ENCODE data around the gene ENDOU. TPM values are rescaled to one million over a fixed set of nuclear protein-coding genes. Genes with fewer than 3 reads are reported as not detected.

The ENDOU gene
- total RNA-seq, 1 experiment from 2014 or later: not detected

DNA sequence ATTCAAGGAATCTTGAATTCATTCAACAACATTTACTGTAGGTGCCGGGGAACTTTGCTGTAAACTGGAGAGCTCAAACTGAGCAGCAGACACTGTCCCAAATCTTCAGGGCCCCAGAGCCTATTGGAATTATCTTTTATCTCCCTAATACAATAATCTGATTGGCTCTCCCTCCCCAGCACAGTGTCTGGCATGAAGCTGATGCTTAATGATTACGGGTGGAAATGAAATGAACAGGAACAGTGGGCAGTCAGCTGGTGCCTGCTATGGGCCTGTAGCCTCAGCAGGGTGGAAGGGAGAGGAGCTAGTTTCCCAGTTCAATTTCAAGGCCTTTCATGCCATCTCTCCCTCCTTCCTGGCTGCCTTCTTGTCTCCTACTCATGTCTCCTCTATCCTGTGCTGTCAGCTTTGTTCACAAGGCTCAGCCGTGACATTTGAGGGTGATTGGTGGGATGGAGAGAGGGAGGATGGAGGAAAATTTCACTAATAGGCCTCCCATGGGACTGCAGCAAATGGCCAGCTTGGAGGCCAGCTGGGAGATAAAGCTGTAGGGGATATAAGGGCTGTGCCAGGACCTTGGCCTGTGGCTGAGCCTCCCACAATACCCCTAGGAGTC, 37.7 kb upstream of the ENDOU start (continued):
- TF ChIP-seq, protein P1, sequence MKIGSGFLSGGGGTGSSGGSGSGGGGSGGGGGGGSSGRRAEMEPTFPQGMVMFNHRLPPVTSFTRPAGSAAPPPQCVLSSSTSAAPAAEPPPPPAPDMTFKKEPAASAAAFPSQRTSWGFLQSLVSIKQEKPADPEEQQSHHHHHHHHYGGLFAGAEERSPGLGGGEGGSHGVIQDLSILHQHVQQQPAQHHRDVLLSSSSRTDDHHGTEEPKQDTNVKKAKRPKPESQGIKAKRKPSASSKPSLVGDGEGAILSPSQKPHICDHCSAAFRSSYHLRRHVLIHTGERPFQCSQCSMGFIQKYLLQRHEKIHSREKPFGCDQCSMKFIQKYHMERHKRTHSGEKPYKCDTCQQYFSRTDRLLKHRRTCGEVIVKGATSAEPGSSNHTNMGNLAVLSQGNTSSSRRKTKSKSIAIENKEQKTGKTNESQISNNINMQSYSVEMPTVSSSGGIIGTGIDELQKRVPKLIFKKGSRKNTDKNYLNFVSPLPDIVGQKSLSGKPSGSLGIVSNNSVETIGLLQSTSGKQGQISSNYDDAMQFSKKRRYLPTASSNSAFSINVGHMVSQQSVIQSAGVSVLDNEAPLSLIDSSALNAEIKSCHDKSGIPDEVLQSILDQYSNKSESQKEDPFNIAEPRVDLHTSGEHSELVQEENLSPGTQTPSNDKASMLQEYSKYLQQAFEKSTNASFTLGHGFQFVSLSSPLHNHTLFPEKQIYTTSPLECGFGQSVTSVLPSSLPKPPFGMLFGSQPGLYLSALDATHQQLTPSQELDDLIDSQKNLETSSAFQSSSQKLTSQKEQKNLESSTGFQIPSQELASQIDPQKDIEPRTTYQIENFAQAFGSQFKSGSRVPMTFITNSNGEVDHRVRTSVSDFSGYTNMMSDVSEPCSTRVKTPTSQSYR (CRISPR knock-in tag; IDR thresholded peaks at IDR 0.05): no peak
- TF ChIP-seq SMAD4 (CRISPR knock-in tag; IDR thresholded peaks at IDR 0.05) (no peak), ESRRA (CRISPR knock-in tag; IDR thresholded peaks at IDR 0.05; ENCODE audit: borderline replicate concordance) (no peak), ZNF416 (CRISPR knock-in tag; IDR thresholded peaks at IDR 0.05) (no peak), CREB1 (CRISPR knock-in tag; IDR thresholded peaks at IDR 0.05) (no peak)
- TF ChIP-seq, protein P2, sequence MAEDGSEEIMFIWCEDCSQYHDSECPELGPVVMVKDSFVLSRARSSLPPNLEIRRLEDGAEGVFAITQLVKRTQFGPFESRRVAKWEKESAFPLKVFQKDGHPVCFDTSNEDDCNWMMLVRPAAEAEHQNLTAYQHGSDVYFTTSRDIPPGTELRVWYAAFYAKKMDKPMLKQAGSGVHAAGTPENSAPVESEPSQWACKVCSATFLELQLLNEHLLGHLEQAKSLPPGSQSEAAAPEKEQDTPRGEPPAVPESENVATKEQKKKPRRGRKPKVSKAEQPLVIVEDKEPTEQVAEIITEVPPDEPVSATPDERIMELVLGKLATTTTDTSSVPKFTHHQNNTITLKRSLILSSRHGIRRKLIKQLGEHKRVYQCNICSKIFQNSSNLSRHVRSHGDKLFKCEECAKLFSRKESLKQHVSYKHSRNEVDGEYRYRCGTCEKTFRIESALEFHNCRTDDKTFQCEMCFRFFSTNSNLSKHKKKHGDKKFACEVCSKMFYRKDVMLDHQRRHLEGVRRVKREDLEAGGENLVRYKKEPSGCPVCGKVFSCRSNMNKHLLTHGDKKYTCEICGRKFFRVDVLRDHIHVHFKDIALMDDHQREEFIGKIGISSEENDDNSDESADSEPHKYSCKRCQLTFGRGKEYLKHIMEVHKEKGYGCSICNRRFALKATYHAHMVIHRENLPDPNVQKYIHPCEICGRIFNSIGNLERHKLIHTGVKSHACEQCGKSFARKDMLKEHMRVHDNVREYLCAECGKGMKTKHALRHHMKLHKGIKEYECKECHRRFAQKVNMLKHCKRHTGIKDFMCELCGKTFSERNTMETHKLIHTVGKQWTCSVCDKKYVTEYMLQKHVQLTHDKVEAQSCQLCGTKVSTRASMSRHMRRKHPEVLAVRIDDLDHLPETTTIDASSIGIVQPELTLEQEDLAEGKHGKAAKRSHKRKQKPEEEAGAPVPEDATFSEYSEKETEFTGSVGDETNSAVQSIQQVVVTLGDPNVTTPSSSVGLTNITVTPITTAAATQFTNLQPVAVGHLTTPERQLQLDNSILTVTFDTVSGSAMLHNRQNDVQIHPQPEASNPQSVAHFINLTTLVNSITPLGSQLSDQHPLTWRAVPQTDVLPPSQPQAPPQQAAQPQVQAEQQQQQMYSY (CRISPR knock-in tag; IDR thresholded peaks at IDR 0.05): no peak

DNA sequence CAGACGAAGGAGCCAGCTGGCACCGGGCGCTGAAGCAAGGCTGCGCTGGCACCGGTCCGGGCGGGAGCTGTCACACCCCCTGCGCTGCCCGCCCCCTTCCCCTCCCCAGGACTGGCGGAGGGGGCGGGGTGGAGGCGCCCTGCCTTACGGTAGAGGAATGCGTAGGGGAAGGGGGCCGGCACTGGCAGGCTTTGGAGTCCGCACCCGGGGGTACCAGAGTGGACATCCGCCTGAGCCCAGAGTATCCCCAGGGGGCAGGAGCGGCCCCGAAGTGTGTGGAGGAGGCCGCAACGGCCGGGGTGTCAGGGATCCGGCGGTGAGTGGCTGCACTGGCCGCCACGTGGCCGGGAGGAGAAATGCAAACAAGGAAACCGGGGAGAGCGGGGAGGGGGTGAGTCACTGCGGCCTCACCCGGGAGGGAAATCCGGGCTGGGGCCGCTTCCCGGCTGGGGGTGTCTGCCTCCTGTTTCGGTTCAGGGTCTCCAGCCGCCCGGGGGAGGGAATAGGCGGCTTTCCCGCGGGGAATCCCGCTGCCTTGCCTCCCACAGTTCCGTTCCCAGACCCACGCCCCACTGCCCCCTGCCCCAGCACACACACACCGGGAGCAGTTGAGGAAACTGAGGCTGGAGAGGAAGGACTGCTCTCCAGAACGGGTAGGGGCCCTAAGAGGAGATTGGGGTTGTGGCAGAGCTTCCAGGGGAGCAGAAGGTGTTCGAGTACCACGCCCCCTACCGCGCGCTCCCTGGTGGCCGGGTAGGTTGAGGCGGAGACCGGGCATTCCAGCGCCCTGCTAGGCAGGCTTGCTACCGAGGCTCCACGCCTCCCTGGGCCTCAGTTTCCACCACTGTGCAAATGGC, 33.8 kb upstream of the ENDOU start, which contains the start of gene RAPGEF3:
Gene RAPGEF3, minus strand, starts transcription at position 47 of the 857 bp plus-strand sequence. CDS start 324 bp downstream, outside the sequence.
- DNase-seq (ENCODE audit: low spot score) (peak; percentile 74), ATAC-seq (peak; percentile 79)
- Mint-ChIP-seq H3K4me3 (peak within 1 kb of the TSS; percentile 67), H3K36me3 (no peaks in the 10 kb centered on the region), H3K27me3 (ENCODE audit: low read depth) (no peaks in the 10 kb centered on the region; the same call in 1 of the 2 replicates), H3K4me1 (peaks cover 53% of the 10 kb centered on the region), H3K9me3 (no peaks in the 10 kb centered on the region), H3K27ac (no peak within 1 kb of the TSS)
- ChIA-PET POLR2A (interaction anchor here (0.8 to 2.1 kb wide), 5 partner anchors 8 to 62 kb away, joined by 3 to 6 read pairs (median 4); partner anchors contain the start of gene SLC48A1), CTCF (interaction anchor here (0.6 to 10.5 kb wide), 22 partner anchors 9 to 242 kb away, joined by 3 to 173 read pairs (median 5); partner anchors contain the start of genes HDAC7, RPAP3, SLC48A1 and TMEM106C)
- no peak for TF ChIP-seq ZNF138 (CRISPR knock-in tag; conservative IDR thresholded peaks at IDR 0.05)
- TF ChIP-seq, protein P3, sequence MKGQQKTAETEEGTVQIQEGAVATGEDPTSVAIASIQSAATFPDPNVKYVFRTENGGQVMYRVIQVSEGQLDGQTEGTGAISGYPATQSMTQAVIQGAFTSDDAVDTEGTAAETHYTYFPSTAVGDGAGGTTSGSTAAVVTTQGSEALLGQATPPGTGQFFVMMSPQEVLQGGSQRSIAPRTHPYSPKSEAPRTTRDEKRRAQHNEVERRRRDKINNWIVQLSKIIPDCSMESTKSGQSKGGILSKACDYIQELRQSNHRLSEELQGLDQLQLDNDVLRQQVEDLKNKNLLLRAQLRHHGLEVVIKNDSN (CRISPR knock-in tag; IDR thresholded peaks at IDR 0.05): peak; percentile 80
- peak; percentile 89 for TF ChIP-seq FOXK1 (CRISPR knock-in tag; IDR thresholded peaks at IDR 0.05)
- TF ChIP-seq, protein P4, sequence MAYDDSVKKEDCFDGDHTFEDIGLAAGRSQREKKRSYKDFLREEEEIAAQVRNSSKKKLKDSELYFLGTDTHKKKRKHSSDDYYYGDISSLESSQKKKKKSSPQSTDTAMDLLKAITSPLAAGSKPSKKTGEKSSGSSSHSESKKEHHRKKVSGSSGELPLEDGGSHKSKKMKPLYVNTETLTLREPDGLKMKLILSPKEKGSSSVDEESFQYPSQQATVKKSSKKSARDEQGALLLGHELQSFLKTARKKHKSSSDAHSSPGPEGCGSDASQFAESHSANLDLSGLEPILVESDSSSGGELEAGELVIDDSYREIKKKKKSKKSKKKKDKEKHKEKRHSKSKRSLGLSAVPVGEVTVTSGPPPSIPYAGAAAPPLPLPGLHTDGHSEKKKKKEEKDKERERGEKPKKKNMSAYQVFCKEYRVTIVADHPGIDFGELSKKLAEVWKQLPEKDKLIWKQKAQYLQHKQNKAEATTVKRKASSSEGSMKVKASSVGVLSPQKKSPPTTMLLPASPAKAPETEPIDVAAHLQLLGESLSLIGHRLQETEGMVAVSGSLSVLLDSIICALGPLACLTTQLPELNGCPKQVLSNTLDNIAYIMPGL (CRISPR knock-in tag; IDR thresholded peaks at IDR 0.05): 0 out of 2 replicates have a peak, but pooled peaks have one; percentile 68
- TF ChIP-seq, protein P5, sequence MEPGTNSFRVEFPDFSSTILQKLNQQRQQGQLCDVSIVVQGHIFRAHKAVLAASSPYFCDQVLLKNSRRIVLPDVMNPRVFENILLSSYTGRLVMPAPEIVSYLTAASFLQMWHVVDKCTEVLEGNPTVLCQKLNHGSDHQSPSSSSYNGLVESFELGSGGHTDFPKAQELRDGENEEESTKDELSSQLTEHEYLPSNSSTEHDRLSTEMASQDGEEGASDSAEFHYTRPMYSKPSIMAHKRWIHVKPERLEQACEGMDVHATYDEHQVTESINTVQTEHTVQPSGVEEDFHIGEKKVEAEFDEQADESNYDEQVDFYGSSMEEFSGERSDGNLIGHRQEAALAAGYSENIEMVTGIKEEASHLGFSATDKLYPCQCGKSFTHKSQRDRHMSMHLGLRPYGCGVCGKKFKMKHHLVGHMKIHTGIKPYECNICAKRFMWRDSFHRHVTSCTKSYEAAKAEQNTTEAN (CRISPR knock-in tag; IDR thresholded peaks at IDR 0.05): 0 out of 2 replicates have a peak, but pooled peaks have one; percentile 27
- peak; percentile 19; the same call in 1 of the 2 replicates for TF ChIP-seq SP1 (CRISPR knock-in tag; conservative IDR thresholded peaks at IDR 0.05)
- TF ChIP-seq, protein P6, sequence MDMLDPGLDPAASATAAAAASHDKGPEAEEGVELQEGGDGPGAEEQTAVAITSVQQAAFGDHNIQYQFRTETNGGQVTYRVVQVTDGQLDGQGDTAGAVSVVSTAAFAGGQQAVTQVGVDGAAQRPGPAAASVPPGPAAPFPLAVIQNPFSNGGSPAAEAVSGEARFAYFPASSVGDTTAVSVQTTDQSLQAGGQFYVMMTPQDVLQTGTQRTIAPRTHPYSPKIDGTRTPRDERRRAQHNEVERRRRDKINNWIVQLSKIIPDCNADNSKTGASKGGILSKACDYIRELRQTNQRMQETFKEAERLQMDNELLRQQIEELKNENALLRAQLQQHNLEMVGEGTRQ (CRISPR knock-in tag; IDR thresholded peaks at IDR 0.05): peak; percentile 79
- TF ChIP-seq, protein P1 (CRISPR knock-in tag; IDR thresholded peaks at IDR 0.05): 0 out of 2 replicates have a peak, but pooled peaks have one; percentile 30
- TF ChIP-seq, protein P7, sequence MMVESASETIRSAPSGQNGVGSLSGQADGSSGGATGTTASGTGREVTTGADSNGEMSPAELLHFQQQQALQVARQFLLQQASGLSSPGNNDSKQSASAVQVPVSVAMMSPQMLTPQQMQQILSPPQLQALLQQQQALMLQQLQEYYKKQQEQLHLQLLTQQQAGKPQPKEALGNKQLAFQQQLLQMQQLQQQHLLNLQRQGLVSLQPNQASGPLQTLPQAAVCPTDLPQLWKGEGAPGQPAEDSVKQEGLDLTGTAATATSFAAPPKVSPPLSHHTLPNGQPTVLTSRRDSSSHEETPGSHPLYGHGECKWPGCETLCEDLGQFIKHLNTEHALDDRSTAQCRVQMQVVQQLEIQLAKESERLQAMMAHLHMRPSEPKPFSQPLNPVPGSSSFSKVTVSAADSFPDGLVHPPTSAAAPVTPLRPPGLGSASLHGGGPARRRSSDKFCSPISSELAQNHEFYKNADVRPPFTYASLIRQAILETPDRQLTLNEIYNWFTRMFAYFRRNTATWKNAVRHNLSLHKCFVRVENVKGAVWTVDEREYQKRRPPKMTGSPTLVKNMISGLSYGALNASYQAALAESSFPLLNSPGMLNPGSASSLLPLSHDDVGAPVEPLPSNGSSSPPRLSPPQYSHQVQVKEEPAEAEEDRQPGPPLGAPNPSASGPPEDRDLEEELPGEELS (CRISPR knock-in tag; IDR thresholded peaks at IDR 0.05): no peak
- peak; percentile 57; the same call in 1 of the 2 replicates for TF ChIP-seq ZNF423 (CRISPR knock-in tag; IDR thresholded peaks at IDR 0.05)
